GM18951 (cell line): ENCODE data around the gene SEM1.
"Not testable (repeated sequence)": the region's sequence is repeated elsewhere in the genome, so short reads cannot be mapped to it uniquely, and the experiment has no call there.

Experiments used
- POLR2A ChIP-seq: IDR thresholded peaks from 4 replicates; pipeline ENCODE4 v1.6.1; 2011; ENCODE audit warnings: mild to moderate bottlenecking; ENCODE audit not compliant: insufficient read length, insufficient read depth; ENCODE audit errors: extremely low read depth
- in situ Hi-C: fragments of 300-500 bp; cut with MboI; formaldehyde crosslinking; loops from one replicate; pipeline ENCODE4 v1.12.0; 2022; ENCODE audit warnings: low sequenced_read_pairs, mixed read lengths, inconsistent platforms; ENCODE audit not compliant: unreplicated experiment

Gene SEM1

DNA sequence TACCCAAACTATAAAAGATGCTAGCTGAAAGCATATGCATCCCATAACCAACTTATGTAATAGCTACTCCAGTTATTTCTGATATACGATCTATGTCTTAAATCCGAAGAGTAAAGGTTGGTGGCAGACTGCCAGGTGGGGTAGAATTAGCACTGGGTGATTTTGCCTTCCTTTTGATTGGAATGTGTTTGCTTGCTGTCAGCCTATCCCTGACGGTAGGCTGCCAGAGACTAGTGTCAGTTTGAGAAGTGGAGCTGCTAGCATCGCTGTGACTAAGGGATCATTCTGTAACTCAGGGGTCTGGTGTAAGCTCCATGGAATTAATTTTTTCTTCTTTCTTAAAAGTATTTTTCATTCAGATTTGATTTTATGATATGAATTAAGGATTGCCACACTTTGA, 9.5 kb upstream of the SEM1 start:
- no peak for TF ChIP-seq POLR2A
- in situ Hi-C loops = no loop called here

DNA sequence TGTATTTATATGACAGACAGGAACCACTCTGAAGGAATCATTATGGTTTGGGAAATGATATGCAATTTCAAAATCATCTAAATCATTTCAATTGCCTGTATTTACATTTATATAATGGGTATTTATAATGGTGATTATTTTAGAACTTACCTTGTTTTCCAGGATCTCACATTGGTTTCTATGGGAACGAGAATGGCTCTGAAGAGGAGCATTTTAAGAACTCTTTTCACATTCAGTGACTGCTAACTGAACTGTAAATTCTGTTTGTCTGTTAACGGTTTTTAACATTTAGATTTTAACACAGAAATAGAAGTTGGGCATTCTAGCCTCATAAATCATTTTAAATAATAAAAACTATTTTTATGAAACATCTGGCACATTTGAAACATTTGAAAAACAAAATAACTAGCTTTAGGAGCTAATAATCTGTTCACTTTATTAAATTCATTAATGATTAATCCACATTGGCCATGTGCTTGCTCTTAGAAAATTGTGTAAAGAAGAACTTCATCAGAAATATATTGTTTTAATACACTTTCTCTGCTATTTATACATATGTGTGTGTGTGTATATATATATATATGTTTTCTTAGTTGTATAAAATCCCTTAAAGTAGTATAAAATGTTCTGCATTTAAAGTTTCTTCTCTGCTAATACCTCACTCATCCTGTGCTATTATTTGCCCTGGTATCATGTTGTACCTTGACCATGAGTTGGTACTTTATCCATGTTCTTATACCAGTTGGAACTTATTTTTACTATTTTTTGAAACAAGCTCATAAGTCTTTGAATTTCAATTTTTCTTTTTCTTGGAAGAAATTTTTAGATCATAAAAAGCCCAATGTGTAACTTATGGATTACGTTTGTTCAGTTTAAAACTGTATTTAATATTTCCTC, 8.7 kb upstream of the SEM1 start:
- in situ Hi-C loops = no loop called here
- TF ChIP-seq POLR2A = no peak

DNA sequence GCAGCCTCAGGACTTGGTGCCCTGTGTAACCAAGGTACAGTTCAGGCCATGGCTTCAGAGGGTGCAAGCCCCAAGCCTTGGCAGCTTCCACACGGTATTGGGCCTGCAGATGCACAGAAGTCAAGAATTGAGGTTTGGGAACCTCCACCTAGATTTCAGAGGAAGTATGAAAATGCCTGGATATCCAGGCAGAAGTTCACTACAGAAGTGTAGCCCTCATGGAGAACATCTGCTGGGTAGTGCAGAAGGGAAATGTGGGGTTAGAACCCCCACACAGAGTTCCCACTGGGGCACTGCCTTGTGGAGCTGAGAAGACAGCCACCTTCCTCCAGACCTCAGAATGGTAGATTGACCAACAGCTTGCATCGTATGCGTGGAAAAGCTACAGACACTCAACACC, 3.4 kb upstream of the SEM1 start:
- TF ChIP-seq POLR2A = no peak
- in situ Hi-C loops = no loop called here

DNA sequence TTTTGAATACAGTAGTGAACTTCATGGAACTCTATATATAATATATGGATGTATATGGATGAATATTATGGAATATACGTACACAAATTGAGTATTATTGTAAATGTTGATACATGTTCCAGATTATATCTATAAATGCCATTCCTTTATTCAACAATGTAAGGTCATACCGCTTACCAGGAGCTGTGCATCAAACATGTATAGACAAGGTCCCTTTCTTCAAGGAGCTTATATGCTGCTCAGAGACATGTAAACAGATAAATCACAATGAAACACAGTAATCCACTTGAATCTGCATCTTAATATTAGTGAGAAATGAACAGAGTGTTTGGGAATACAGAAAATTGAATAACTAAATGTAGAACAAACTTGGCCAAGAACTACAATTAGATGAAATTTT, 898 bp upstream of the SEM1 start:
- in situ Hi-C loops = no loop called here
- TF ChIP-seq POLR2A = no peak

DNA sequence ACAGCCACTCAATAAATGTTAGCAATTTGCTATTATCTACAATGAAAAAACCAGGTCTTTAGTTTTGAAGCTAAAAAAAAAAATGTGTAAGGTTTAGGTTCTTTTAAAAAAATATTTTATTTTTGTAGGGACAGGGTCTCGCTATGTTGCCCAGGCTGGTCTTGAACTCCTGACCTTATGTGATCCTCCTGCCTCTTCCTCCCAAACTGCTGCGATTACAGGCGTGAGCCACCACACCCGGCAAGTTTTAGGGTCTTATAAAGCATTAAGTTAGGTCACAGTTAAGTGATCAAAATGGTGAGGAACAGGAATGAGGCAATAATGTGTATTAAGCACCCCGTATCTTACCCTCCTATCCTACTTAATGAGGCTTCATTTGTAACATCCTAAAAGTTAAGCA, 774 bp downstream of the SEM1 start:
- in situ Hi-C loops = no loop called here
- TF ChIP-seq POLR2A = no peak

DNA sequence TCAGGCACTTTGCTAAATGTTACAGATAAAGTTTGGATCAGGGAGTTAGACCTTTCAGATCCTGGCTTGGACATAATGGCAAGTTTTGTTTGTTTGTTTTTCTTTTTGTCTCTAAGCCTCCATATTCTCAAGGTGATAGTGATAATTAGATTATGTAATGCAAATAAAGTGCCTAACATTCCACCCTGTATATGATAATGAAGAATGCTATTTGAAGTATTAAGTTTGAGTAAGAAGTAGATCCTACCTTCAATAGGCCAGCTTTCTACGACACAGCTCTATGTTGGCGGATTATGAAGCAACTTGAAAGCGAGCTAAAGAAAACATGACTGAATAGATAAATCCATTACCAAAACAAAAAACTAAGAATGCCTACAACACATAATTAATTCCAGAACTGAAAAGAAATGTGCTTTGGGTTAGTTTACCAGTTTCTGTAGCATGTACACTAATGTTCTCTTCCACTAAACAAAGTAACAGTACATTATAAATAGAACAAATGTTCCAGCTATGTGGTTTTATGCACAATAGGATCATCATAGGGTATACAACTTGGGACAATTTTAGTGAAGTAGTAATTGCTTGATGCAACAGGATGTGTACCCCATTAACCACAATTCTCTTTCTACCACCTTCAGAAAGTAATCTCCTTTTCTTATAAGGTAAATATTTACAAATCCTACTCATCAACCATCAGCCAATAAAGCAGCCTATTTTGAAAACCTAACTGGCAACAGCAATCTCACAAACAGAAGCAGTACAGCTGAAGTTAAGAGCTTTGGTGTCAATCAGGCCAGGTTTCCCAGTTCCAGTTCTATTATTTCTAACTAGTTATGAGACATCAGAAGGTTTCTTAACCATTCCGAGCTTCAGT, 1.5 kb downstream of the SEM1 start:
- in situ Hi-C loops = no loop called here

DNA sequence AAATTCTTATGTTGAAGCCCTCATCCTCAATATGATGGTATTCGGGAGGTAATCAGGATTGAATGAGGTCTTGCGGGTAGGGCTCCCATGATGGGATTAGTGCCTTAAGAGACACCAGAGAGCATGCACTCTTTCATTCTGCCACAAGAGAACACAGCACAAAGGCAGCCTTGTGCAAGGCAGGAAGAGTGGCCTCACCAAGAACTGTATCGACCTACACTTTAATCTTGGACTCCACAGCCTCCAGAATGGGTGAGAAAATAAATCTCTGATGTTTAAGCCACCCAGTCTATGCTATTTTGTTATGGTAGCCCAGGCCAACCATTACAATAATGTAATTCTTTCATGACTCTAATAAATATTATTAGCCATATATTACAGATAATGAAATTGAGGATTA, 8.4 kb downstream of the SEM1 start:
- in situ Hi-C loops = no loop called here
- TF ChIP-seq POLR2A = no peak

More for the DNA sequence above, 1.5 kb downstream of the SEM1 start:
- TF ChIP-seq POLR2A = no peak

DNA sequence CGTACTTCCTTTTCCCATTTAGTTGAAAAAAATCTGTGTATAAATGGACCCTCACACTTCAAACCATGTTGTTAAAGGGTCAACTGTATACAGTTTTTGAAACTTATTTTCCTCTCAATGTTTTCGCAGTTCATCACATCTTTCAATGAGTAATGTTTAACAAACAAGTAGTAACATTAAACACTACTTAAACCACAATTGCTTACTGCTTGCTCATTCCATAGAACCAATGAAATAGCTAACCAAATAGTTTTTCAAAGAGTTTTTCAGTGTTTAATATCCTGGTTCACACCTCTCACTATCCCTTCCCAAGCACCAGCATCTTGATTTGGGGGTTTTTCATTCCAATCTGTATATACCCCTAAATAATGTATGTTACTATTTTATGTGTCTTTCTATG, 9.1 kb downstream of the SEM1 start:
- in situ Hi-C loops = no loop called here

DNA sequence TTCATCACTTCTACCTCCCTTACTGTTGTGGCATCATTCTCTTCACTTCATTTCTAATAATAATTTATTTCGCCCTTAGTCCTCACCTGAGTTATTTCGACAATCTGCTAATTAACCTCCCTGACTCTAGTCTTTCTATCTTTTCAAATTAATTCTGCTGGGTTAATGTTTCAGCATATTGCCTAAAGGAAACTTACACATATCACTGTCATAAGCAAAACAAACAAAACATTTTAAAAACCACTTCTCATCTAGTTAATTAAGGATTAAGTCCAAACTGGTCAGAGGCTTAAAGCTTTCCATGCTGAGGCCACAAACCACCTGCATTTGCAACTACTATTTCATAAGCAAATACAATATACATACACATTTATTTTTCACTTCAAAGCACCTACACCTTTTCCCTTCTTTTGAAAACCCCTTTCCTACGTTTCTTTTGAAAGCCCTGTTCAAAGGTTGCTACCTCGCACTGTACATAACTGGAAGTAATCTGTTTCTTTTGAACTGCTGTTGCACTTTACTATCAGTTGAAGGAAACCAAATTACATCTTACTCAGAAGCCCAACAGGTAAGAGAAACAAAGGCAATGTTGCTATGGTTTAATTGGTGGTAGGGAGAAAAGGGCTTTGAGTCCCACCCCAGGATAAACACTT, 10.3 kb downstream of the SEM1 start:
- in situ Hi-C loops = no loop called here
- TF ChIP-seq POLR2A = no peak

More for the DNA sequence above, 9.1 kb downstream of the SEM1 start:
- no peak for TF ChIP-seq POLR2A

DNA sequence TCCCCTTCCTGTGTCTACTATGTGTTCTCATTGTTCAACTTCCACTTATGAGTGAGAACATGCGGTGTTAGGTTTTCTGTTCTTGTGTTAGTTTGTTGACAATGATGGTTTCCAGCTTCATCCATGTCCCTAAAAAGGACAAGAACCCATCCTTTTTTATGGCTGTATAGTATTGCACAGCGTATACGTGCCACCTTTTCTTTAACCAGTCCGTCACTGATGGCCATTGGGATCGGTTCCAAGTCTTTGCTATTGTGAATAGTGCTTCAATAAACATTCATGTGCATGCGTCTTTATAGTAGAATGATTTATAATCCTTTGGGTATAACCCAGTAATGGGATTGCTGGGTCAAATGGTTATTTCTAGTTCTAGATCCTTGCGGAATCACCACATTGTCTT, 11.2 kb downstream of the SEM1 start:
- in situ Hi-C loops = not testable (repeated sequence)

DNA sequence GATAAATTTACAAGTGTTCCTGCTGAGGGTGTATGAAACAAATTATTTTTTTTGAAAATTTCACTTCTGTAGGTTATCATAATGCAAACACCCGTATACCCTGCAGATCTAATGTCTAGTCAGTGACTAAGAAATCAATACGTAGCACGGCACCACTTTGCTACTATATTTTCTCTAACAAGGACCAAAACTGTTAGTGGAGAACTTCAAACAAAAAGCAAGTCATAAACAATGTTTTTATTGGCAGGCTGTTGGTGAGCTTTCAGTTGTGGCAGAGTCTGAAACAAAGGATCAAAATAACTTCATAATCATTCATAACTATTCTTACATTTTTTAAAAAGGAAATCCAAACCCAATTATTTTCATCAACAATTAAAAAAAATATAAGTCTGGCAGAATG, 11.8 kb downstream of the SEM1 start:
- in situ Hi-C loops = no loop called here
- TF ChIP-seq POLR2A = no peak

DNA sequence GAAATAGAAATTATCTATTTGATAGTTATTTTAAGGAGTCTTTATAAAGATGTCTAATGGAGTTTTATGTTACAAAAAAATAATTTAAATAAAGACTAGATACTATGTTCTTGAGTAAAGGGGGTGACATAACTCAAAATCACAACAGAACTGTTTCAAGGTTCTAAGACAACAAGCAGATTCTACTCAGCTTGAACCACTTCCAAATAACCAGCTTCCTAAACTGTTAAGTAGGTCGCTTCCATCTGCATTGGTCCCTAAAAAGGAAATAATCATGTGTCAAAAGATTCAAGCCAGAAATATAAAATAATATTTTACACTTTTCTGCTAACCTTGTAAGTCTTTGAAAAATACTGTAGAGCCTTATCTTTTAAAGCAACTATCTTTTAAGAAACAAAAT, 14.1 kb downstream of the SEM1 start:
- in situ Hi-C loops = no loop called here
- TF ChIP-seq POLR2A = no peak

DNA sequence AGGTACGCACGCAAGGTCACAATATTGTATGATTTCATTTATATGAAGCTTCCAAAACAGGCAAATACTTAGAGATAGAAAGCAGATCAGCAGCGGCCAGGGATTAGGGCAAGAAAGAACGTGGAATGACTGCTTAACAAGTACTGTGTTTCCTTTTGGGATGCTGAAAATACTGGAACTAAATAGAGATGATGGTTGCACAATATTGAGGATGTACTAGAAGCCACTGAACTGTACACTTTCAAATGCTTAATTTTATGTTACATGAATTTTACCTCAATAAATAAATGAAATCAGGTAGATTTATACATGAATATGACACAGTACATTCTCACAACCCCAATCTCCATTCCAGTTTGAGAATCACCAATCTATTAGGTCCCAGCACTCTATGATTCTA, 15.6 kb downstream of the SEM1 start:
- in situ Hi-C loops = no loop called here
- no peak for TF ChIP-seq POLR2A
